KMS-11 (cell line): Measurements from ENCODE around the gene CDC25B.
"Not testable (repeated sequence)": the region's sequence is repeated elsewhere in the genome, so short reads cannot be mapped to it uniquely, and the experiment has no call there.

Experiments used
- H2AFZ ChIP-seq: fragments of 200-600 bp; sonication (generic); 2 replicates; pipeline ENCODE4 v1.6.1; 2016; ENCODE audit warnings: antibody characterized with exemption, mixed run types, low read depth
- H3K27ac ChIP-seq: fragments of 200-600 bp; sonication (generic); 2 replicates; pipeline ENCODE4 v1.6.1; 2016; ENCODE audit warnings: mild to moderate bottlenecking, mixed run types
- H3K27me3 ChIP-seq: fragments of 200-600 bp; sonication (generic); 2 replicates; pipeline ENCODE4 v1.6.1; 2017; ENCODE audit warnings: mild to moderate bottlenecking, low read depth, mixed run types, moderate library complexity; ENCODE audit not compliant: insufficient read depth
- H3K36me3 ChIP-seq: fragments of 200-600 bp; sonication (generic); 2 replicates; pipeline ENCODE4 v1.6.1; 2017; ENCODE audit warnings: mild to moderate bottlenecking, mixed run types; ENCODE audit not compliant: insufficient read depth
- H3K4me1 ChIP-seq: fragments of 200-600 bp; sonication (generic); 2 replicates; pipeline ENCODE4 v1.6.1; 2016; ENCODE audit warnings: mild to moderate bottlenecking, low read depth, mixed run types; ENCODE audit not compliant: poor library complexity, severe bottlenecking
- H3K4me2 ChIP-seq: fragments of 200-600 bp; sonication (generic); 2 replicates; pipeline ENCODE4 v1.7.0; 2016; ENCODE audit warnings: mild to moderate bottlenecking, mixed run types
- H3K4me3 ChIP-seq: fragments of 200-600 bp; sonication (generic); IDR thresholded peaks from 2 replicates; pipeline ENCODE4 v1.6.1; 2017; ENCODE audit warnings: low read depth, low read length, mixed read lengths; ENCODE audit not compliant: insufficient read depth
- H3K79me2 ChIP-seq: fragments of 200-600 bp; sonication (generic); 2 replicates; pipeline ENCODE4 v1.6.1; 2016; ENCODE audit warnings: low read depth, mixed run types; ENCODE audit not compliant: insufficient read depth
- H3K9ac ChIP-seq: fragments of 200-600 bp; sonication (generic); 2 replicates; pipeline ENCODE4 v1.6.1; 2016; ENCODE audit warnings: mild to moderate bottlenecking, mixed run types
- H4K20me1 ChIP-seq: fragments of 200-600 bp; sonication (generic); 2 replicates; pipeline ENCODE4 v1.6.1; 2016; ENCODE audit warnings: mild to moderate bottlenecking, mixed run types; ENCODE audit not compliant: insufficient read depth
- CTCF ChIP-seq: fragments of 200-600 bp; sonication (generic); conservative IDR thresholded peaks from 2 replicates; pipeline ENCODE4 v1.6.1; 2017; ENCODE audit warnings: low read depth, mild to moderate bottlenecking, antibody characterized with exemption, low read length, moderate library complexity, mixed read lengths

The CDC25B gene

GRCh38 chr20:3788685-3789155 lies 7.4 kb upstream of the CDC25B start:
- Histone ChIP-seq H3K36me3 (no peaks in the 10 kb centered on the region), H4K20me1 (no peaks in the 10 kb centered on the region), H3K27me3 (no peaks in the 10 kb centered on the region), H3K4me2 (no peak overlapping the region), H3K4me3 (no peak overlapping the region), H3K9ac (no peak overlapping the region), H3K27ac (no peak overlapping the region), H3K4me1 (no peaks in the 10 kb centered on the region), H3K79me2 (no peaks in the 10 kb centered on the region), H2AFZ (no peak overlapping the region)
- no peak for TF ChIP-seq CTCF

- not testable (repeated sequence) for H3K4me1 ChIP-seq, H3K27ac ChIP-seq, H3K36me3 ChIP-seq, H3K4me2 ChIP-seq, H3K4me3 ChIP-seq, H3K27me3 ChIP-seq, H4K20me1 ChIP-seq, H2AFZ ChIP-seq, H3K79me2 ChIP-seq, H3K9ac ChIP-seq
Measured at GRCh38 chr20:3789201-3789600, 6.9 kb upstream of the CDC25B start.

- not testable (repeated sequence) for H3K36me3 ChIP-seq, H3K27ac ChIP-seq, H3K4me3 ChIP-seq, H3K9ac ChIP-seq, H3K79me2 ChIP-seq, H3K27me3 ChIP-seq, H2AFZ ChIP-seq, H4K20me1 ChIP-seq, H3K4me2 ChIP-seq
- peaks cover 10% of the 10 kb centered on the region for H3K4me1 ChIP-seq
Measured at GRCh38 chr20:3794168-3794567, 1.9 kb upstream of the CDC25B start.

- H3K4me2 ChIP-seq = peak overlapping the region; percentile 51; the same call in 1 of the 2 replicates
- TF ChIP-seq CTCF = no peak
- H3K9ac ChIP-seq = no peak overlapping the region
- H3K79me2 ChIP-seq = peaks cover 7% of the 10 kb centered on the region; the same call in 1 of the 2 replicates
- H3K27ac ChIP-seq = no peak overlapping the region
- H3K4me3 ChIP-seq = no peak overlapping the region
- no peaks in the 10 kb centered on the region for H3K27me3 ChIP-seq
- peaks cover 17% of the 10 kb centered on the region for H3K4me1 ChIP-seq
- peak overlapping the region; percentile 79; the same call in 1 of the 2 replicates for H2AFZ ChIP-seq
- no peaks in the 10 kb centered on the region for H4K20me1 ChIP-seq
- H3K36me3 ChIP-seq = no peaks in the 10 kb centered on the region
Measured at GRCh38 chr20:3794701-3795420, 1.2 kb upstream of the CDC25B start.

- Histone ChIP-seq H3K36me3 (no peaks in the 10 kb centered on the region), H3K9ac (peak overlapping the region; percentile 53; the same call in 1 of the 2 replicates), H2AFZ (0 out of 2 replicates have a peak overlapping the region, but pooled peaks have one; percentile 10), H3K4me3 (no peak overlapping the region), H3K27me3 (no peaks in the 10 kb centered on the region), H3K79me2 (peaks cover 7% of the 10 kb centered on the region; the same call in 1 of the 2 replicates), H4K20me1 (no peaks in the 10 kb centered on the region), H3K4me1 (peaks cover 18% of the 10 kb centered on the region), H3K27ac (peak overlapping the region; percentile 38; the same call in 1 of the 2 replicates), H3K4me2 (peak overlapping the region; percentile 95)
- no peak for TF ChIP-seq CTCF
Measured at GRCh38 chr20:3796477-3797225, 541 bp downstream of the CDC25B start.
